Measurements from ENCODE around the gene SLC45A3.

- TF ChIP-seq CTCF (IDR thresholded peaks at IDR 0.05; ENCODE audit: poor library complexity, severe bottlenecking): no peak
- TF ChIP-seq MXI1 (conservative IDR thresholded peaks at IDR 0.05; ENCODE audit: poor library complexity, severe bottlenecking): no peak
Observed at GRCh38 chr1:205714190-205714905, 34.0 kb upstream of the SLC45A3 start.
